CD14-positive monocyte (primary cell): ENCODE data around the gene PAPPA. TPM values are rescaled to one million over a fixed set of nuclear protein-coding genes. Genes with fewer than 3 reads are reported as not detected.

Experiments
- DNase-seq, 3 donors: peaks; one replicate each; pipeline ENCODE4 v3.0.0-alpha.2; 2011 to 2022
- H2AFZ ChIP-seq: 2 replicates; pipeline ENCODE4 v1.6.0; 2012; ENCODE audit warnings: mild to moderate bottlenecking, low read depth, low read length, inconsistent platforms; ENCODE audit not compliant: insufficient read depth, poor library complexity, severe bottlenecking
- H3K27ac ChIP-seq, 2 donors: 1 replicate in 1 of 2; 2 replicates in 1 of 2; pipeline ENCODE4 v1.5.1; 2012 to 2013; ENCODE audit warnings: low read length in 2 of 2, control low read depth in 1 of 2, inconsistent platforms in 1 of 2, low read depth in 1 of 2, mild to moderate bottlenecking in 1 of 2
- H3K27me3 ChIP-seq, 2 donors: one replicate each; pipeline versions ENCODE4 v1.6.0 to v1.6.1; 2011 to 2013; ENCODE audit warnings: low read length in 2 of 2; ENCODE audit not compliant: control insufficient read depth in 2 of 2, insufficient read depth in 2 of 2
- H3K36me3 ChIP-seq, 2 donors: replicated peaks in 1 of 2; 1 replicate in 1 of 2; 2 replicates in 1 of 2; pipeline versions ENCODE4 v1.5.1 to v1.6.1; 2012 to 2013; ENCODE audit warnings: low read length in 2 of 2, control low read depth in 1 of 2, inconsistent platforms in 1 of 2, mild to moderate bottlenecking in 1 of 2; ENCODE audit not compliant: insufficient read depth in 2 of 2, control insufficient read depth in 1 of 2
- H3K4me1 ChIP-seq, 2 donors: 1 replicate in 1 of 2; 2 replicates in 1 of 2; pipeline versions ENCODE4 v1.5.1 to v1.6.1; 2012 to 2013; ENCODE audit warnings: low read length in 2 of 2, control low read depth in 1 of 2, inconsistent platforms in 1 of 2, mild to moderate bottlenecking in 1 of 2, moderate library complexity in 1 of 2; ENCODE audit not compliant: insufficient read depth in 2 of 2, control insufficient read depth in 1 of 2
- H3K4me2 ChIP-seq: replicated peaks from 2 replicates; pipeline ENCODE3; 2012; ENCODE audit warnings: low read length, moderate library complexity, mild to moderate bottlenecking; ENCODE audit not compliant: poor library complexity, severe bottlenecking; ENCODE audit errors: extremely low read depth
- H3K4me3 ChIP-seq, 3 experiments: fragments of 200-600 bp in 1 of 3; sonication (generic) in 1 of 3; replicated peaks in 1 of 3; 1 replicate in 2 of 3; 2 replicates in 1 of 3; pipeline ENCODE4 v1.5.1; 2011 to 2013; ENCODE audit warnings: low read length in 3 of 3, mild to moderate bottlenecking in 3 of 3, control low read depth in 2 of 3, low read depth in 2 of 3, inconsistent platforms in 1 of 3, moderate library complexity in 1 of 3
- H3K79me2 ChIP-seq: 2 replicates; pipeline ENCODE4 v1.6.0; 2012; ENCODE audit warnings: mild to moderate bottlenecking, control low read depth, inconsistent platforms, low read length, moderate library complexity; ENCODE audit not compliant: insufficient read depth
- H3K9ac ChIP-seq: 2 replicates; pipeline ENCODE4 v1.6.0; 2017; ENCODE audit warnings: low read length, mild to moderate bottlenecking; ENCODE audit not compliant: insufficient read depth, poor library complexity, severe bottlenecking
- H3K9me3 ChIP-seq, 2 donors: replicated peaks in 1 of 2; 1 replicate in 1 of 2; 2 replicates in 1 of 2; pipeline versions ENCODE4 v1.5.1 to v1.6.1; 2012 to 2013; ENCODE audit warnings: low read length in 2 of 2, control low read depth in 1 of 2; ENCODE audit not compliant: control insufficient read depth in 1 of 2, insufficient read depth in 1 of 2
- H4K20me1 ChIP-seq: 2 replicates; pipeline ENCODE4 v1.6.0; 2012; ENCODE audit warnings: mild to moderate bottlenecking, low read length, control low read depth, moderate library complexity; ENCODE audit not compliant: insufficient read depth
- H3K27ac Mint-ChIP-seq, 7 donors: one replicate each; pipeline ENCODE4 v1.8.0; 2020; ENCODE audit warnings: mild to moderate bottlenecking in 7 of 7, mixed read lengths in 7 of 7, moderate library complexity in 6 of 7, inconsistent platforms in 2 of 7
- H3K27me3 Mint-ChIP-seq, 3 donors: one replicate each; pipeline ENCODE4 v1.8.0; 2021 to 2022; ENCODE audit warnings: low read depth in 3 of 3, mild to moderate bottlenecking in 3 of 3, mixed read lengths in 3 of 3, moderate library complexity in 3 of 3, inconsistent platforms in 1 of 3
- H3K36me3 Mint-ChIP-seq, 2 donors: one replicate each; pipeline ENCODE4 v1.8.0; 2020; ENCODE audit warnings: mixed read lengths in 2 of 2, inconsistent platforms in 1 of 2, mild to moderate bottlenecking in 1 of 2
- H3K4me1 Mint-ChIP-seq: one replicate; pipeline ENCODE4 v1.8.0; 2020; ENCODE audit warnings: mild to moderate bottlenecking, mixed read lengths
- H3K4me3 Mint-ChIP-seq, 2 donors: one replicate each; pipeline ENCODE4 v1.8.0; 2020; ENCODE audit warnings: mild to moderate bottlenecking in 2 of 2, mixed read lengths in 2 of 2, moderate library complexity in 1 of 2
- H3K9me3 Mint-ChIP-seq, 7 donors: one replicate each; pipeline ENCODE4 v1.8.0; 2020 to 2022; ENCODE audit warnings: mixed read lengths in 7 of 7, mild to moderate bottlenecking in 6 of 7, moderate library complexity in 6 of 7, inconsistent platforms in 2 of 7
- WGBS: methylation state at CpG from one replicate; pipeline ENCODE4 v1.1.5; 2013; ENCODE audit warnings: missing lambda C conversion rate; ENCODE audit not compliant: insufficient coverage; 5-methylcytosine and 5-hydroxymethylcytosine counted together
- intact Hi-C, 2 donors: fragments of 100-400 bp; cut with micrococcal nuclease; formaldehyde crosslinking; loops; one replicate each; pipeline versions ENCODE4 v1.15.0 to v1.15.1; 2023
- polyA plus RNA-seq, 3 donors: library from polyadenylated mRNA; depleted of rRNA in 1 of 3; unstranded in 2 of 3; stranded (reverse) in 1 of 3; fragments of 300-500 nt in 2 of 3; fragments of >200 nt in 1 of 3; fragmentation: Illumina TruSeq in 2 of 3; gene quantifications; 1 replicate in 2 of 3; 2 replicates in 1 of 3; pipeline ENCODE4 v1.2.3, GENCODE V29; 2012 to 2021
- TF ChIP-seq, protein P1 (sequence below): fragments of 200-600 bp; IDR thresholded peaks from one replicate; pipeline ENCODE4 v1.8.0; 2022; ENCODE audit warnings: antibody characterized with exemption, mild to moderate bottlenecking

PAPPA gene
- polyA plus RNA-seq, 3 donors: not detected

DNA sequence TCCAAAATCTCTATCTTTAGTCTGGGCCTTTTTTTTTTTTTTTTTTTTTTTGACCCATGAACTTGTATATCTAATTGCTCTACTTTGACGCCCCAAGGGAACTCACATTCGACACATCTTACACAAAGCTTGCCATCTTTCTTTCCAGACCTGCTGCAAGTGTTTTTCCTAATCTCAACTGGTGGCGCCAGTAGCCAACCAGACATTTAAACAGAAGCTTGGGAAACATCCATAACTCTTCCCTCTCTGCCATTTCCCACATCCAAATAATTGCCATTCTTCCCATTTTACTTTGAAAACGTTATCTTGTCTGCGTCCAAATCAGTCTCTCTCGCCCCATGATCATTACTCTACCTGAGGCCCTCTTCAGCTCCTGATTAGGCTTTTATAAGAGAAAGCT is 130.9 kb downstream of the PAPPA start:
- Mint-ChIP-seq H3K9me3 (peaks cover 0 to 4% (median 0%) of the 10 kb centered on the region in 7 donors), H3K4me3 (no peak overlapping the region), H3K27ac (no peak overlapping the region), H3K27me3 (peaks cover 0 to 8% (median 0%) of the 10 kb centered on the region in 3 donors), H3K4me1 (no peaks in the 10 kb centered on the region), H3K36me3 (no peaks in the 10 kb centered on the region)
- WGBS: 93% methylated on average over 1 of the region's 6 CpGs
- H3K4me1 ChIP-seq: no peaks in the 10 kb centered on the region
- H3K4me3 ChIP-seq: no peak overlapping the region
- H3K27ac ChIP-seq: no peak overlapping the region
- TF ChIP-seq, protein P1, sequence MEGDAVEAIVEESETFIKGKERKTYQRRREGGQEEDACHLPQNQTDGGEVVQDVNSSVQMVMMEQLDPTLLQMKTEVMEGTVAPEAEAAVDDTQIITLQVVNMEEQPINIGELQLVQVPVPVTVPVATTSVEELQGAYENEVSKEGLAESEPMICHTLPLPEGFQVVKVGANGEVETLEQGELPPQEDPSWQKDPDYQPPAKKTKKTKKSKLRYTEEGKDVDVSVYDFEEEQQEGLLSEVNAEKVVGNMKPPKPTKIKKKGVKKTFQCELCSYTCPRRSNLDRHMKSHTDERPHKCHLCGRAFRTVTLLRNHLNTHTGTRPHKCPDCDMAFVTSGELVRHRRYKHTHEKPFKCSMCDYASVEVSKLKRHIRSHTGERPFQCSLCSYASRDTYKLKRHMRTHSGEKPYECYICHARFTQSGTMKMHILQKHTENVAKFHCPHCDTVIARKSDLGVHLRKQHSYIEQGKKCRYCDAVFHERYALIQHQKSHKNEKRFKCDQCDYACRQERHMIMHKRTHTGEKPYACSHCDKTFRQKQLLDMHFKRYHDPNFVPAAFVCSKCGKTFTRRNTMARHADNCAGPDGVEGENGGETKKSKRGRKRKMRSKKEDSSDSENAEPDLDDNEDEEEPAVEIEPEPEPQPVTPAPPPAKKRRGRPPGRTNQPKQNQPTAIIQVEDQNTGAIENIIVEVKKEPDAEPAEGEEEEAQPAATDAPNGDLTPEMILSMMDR: no peak
- no peak overlapping the region for H3K4me2 ChIP-seq
- DNase-seq: no peak
- H3K79me2 ChIP-seq: no peaks in the 10 kb centered on the region
- no peaks in the 10 kb centered on the region for H3K27me3 ChIP-seq
- H3K9me3 ChIP-seq: no peaks in the 10 kb centered on the region
- intact Hi-C loops: no loop called here
- H3K36me3 ChIP-seq: no peaks in the 10 kb centered on the region
- no peak overlapping the region for H2AFZ ChIP-seq
- H4K20me1 ChIP-seq: no peaks in the 10 kb centered on the region
- no peak overlapping the region for H3K9ac ChIP-seq

DNA sequence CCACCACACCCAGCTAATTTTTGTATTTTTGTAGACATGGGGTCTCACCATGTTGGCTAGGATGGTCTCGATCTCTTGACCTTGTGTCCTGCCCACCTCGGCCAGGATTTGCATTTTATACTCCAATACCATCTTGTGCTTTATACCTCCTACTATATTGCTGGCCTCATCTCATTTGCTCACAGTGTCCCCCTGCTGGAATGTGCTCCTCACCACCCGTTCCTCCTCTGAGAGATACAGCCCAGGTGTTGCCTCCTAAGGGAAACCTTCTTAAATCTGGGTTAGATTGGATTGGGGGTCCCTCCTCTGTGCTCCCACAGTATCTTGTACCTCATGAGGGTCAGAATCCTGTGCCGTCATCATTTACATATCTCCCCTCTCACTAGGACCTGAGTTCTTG is 131.7 kb downstream of the PAPPA start:
- no peaks in the 10 kb centered on the region for H3K27me3 ChIP-seq
- H3K36me3 Mint-ChIP-seq: no peaks in the 10 kb centered on the region
- H3K27ac Mint-ChIP-seq: no peak overlapping the region

More for the DNA sequence above, 131.7 kb downstream of the PAPPA start:
- no peaks in the 10 kb centered on the region for H3K9me3 ChIP-seq
- no peak overlapping the region for H3K9ac ChIP-seq
- 60% methylated on average over 1 of the region's 4 CpGs for whole genome bisulfite sequencing
- Mint-ChIP-seq H3K9me3 (peaks cover 0 to 4% (median 0%) of the 10 kb centered on the region in 7 donors), H3K4me1 (no peaks in the 10 kb centered on the region), H3K27me3 (peaks cover 0 to 8% (median 0%) of the 10 kb centered on the region in 3 donors), H3K4me3 (no peak overlapping the region)
- intact Hi-C loops: no loop called here
- no peak overlapping the region for H3K4me2 ChIP-seq
- TF ChIP-seq, protein P1: no peak
- H3K4me3 ChIP-seq: no peak overlapping the region
- H4K20me1 ChIP-seq: no peaks in the 10 kb centered on the region
- no peak overlapping the region for H3K27ac ChIP-seq
- no peak overlapping the region for H2AFZ ChIP-seq
- no peak for DNase-seq
- H3K36me3 ChIP-seq: no peaks in the 10 kb centered on the region
- H3K4me1 ChIP-seq: no peaks in the 10 kb centered on the region
- H3K79me2 ChIP-seq: no peaks in the 10 kb centered on the region
